Measurements from ENCODE around the gene ITIH1. TPM values are rescaled to one million over a fixed set of nuclear protein-coding genes. Genes with fewer than 3 reads are reported as not detected.
"Not testable (repeated sequence)": the region's sequence is repeated elsewhere in the genome, so short reads cannot be mapped to it uniquely, and the experiment has no call there.

Gene ITIH1
- not detected in 2 replicates for total RNA-seq (ENCODE audit: low replicate concordance)

DNA sequence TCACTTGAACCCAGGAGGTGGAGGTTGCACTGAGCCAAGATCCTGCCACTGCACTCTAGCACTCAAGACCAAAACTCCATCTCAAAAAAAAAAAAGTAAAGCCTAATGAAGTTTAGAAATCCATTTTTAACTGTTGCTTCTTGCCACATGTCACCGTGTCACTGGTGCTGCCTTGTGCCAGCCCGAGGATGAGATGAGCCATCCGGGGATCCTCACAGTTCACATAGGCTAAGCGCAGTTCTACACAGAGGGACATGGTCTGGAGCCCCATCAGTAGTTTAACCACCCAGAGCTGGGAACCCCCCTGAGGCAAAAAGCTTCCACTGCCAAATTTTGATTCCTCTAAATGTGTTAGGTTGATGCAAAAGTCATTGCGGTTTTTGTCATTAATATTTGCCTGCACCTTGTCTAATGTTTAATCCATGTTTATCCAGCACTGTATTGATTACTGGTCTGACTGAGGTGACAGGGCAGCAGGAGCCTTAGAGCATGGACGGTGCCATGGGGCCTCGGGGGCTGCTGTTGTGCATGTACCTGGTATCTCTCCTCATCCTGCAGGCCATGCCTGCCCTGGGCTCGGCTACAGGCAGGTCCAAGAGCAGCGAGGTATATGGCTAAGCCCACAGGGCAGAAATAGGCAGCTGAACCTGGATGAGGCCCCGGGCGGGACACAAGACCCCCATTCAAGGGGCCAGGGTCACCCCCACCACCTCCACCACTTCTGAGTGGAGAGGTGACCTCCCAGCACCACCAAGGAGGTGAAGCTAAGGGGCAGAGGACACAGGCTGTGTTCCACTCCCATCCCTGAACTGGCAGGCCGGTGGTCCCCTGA lies at the start of gene ITIH1:
Gene ITIH1 (plus strand): TSS at position 473 of the 832 bp plus-strand sequence. CDS start 17 bp downstream, at position 490.
- Mint-ChIP-seq H3K4me1 (no peaks in the 10 kb centered on the region), H3K9me3 (no peaks in the 10 kb centered on the region), H3K27ac (peak within 1 kb of the TSS; percentile 50), H3K4me3 (peak within 1 kb of the TSS; percentile 16), H3K27me3 (ENCODE audit: insufficient read depth, low read depth) (peaks cover 2% of the 10 kb centered on the region), H3K36me3 (no peaks in the 10 kb centered on the region)
- no peak within 1 kb of the TSS for H3K27ac ChIP-seq
- H3K36me3 ChIP-seq: no peaks in the 10 kb centered on the region
- no peaks in the 10 kb centered on the region for H3K79me2 ChIP-seq (ENCODE audit: low read depth)
- H3K9me3 ChIP-seq (ENCODE audit: low read depth): no peaks in the 10 kb centered on the region
- no peak within 1 kb of the TSS for H3K4me3 ChIP-seq
- TF ChIP-seq EZH2 (IDR thresholded peaks at IDR 0.05) (no peak), EZH2phosphoT487 (IDR thresholded peaks at IDR 0.05) (no peak), CTCF (IDR thresholded peaks at IDR 0.05) (no peak)
- H2AFZ ChIP-seq (replicated peaks): no peak within 1 kb of the TSS
- H3K4me2 ChIP-seq: no peak within 1 kb of the TSS
- H3K9ac ChIP-seq: no peak within 1 kb of the TSS
- DNase-seq (ENCODE audit: low spot score): peak; percentile 0
- H3K4me1 ChIP-seq: no peaks in the 10 kb centered on the region
- no peaks in the 10 kb centered on the region for H3F3A ChIP-seq (ENCODE audit: low read depth)
- H3K27me3 ChIP-seq: no peaks in the 10 kb centered on the region
- H4K20me1 ChIP-seq (ENCODE audit: low read depth): no peaks in the 10 kb centered on the region

DNA sequence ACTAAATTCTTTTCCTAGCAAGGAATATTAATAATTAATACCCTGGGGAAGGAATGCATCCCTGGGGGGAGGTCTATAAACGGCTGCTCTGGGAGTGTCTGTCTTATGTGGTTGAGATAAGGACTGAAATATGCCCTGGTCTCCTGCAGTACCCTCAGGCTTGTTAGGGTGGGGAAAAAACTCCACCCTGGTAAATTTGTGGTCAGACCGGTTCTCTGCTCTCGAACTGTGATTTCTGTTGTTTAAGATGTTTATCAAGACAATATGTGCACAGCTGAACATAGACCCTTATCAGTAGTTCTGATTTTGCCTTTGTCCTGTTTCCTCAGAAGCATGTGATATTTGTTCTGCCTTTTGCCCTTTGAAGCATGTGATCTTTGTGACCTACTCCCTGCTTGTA lies 48.6 kb upstream of the ITIH1 start:
- H3K27ac Mint-ChIP-seq; H3K4me3 Mint-ChIP-seq; H3K9ac ChIP-seq; H3K4me3 ChIP-seq; H3F3A ChIP-seq (ENCODE audit: low read depth); H3K27me3 Mint-ChIP-seq (ENCODE audit: insufficient read depth, low read depth); H2AFZ ChIP-seq (replicated peaks); H3K4me1 ChIP-seq; H3K4me1 Mint-ChIP-seq; H4K20me1 ChIP-seq (ENCODE audit: low read depth); H3K79me2 ChIP-seq (ENCODE audit: low read depth); H3K27me3 ChIP-seq; DNase-seq (ENCODE audit: low spot score); H3K27ac ChIP-seq; H3K9me3 ChIP-seq (ENCODE audit: low read depth); H3K4me2 ChIP-seq: not testable (repeated sequence)
- Mint-ChIP-seq H3K9me3 (peaks cover 17% of the 10 kb centered on the region), H3K36me3 (peaks cover 55% of the 10 kb centered on the region)
- H3K36me3 ChIP-seq: peaks cover 11% of the 10 kb centered on the region

GRCh38 chr3:52730681-52731080 lies 46.7 kb upstream of the ITIH1 start:
- no peaks in the 10 kb centered on the region for H3K27me3 ChIP-seq
- no peak overlapping the region for H3K9ac ChIP-seq
- no peaks in the 10 kb centered on the region for H3K4me1 ChIP-seq
- TF ChIP-seq EZH2phosphoT487 (IDR thresholded peaks at IDR 0.05): no peak
- no peak for TF ChIP-seq CTCF (IDR thresholded peaks at IDR 0.05)
- TF ChIP-seq EZH2 (IDR thresholded peaks at IDR 0.05): no peak
- H3K27me3 Mint-ChIP-seq (ENCODE audit: insufficient read depth, low read depth): no peaks in the 10 kb centered on the region
- no peak overlapping the region for H3K4me2 ChIP-seq
- no peak for DNase-seq (ENCODE audit: low spot score)
- H3F3A ChIP-seq (ENCODE audit: low read depth): no peaks in the 10 kb centered on the region
- no peak overlapping the region for H3K4me3 Mint-ChIP-seq
- H3K9me3 Mint-ChIP-seq: peaks cover 17% of the 10 kb centered on the region
- no peaks in the 10 kb centered on the region for H3K79me2 ChIP-seq (ENCODE audit: low read depth)
- no peak overlapping the region for H3K4me3 ChIP-seq
- peaks cover 3% of the 10 kb centered on the region for H3K9me3 ChIP-seq (ENCODE audit: low read depth)
- peaks cover 63% of the 10 kb centered on the region for H3K36me3 Mint-ChIP-seq
- H3K4me1 Mint-ChIP-seq: no peaks in the 10 kb centered on the region
- H2AFZ ChIP-seq (replicated peaks): no peak overlapping the region
- no peaks in the 10 kb centered on the region for H4K20me1 ChIP-seq (ENCODE audit: low read depth)
- no peak overlapping the region for H3K27ac ChIP-seq
- peak overlapping the region; percentile 34 for H3K27ac Mint-ChIP-seq
- H3K36me3 ChIP-seq: peaks cover 22% of the 10 kb centered on the region

- H3K4me1 Mint-ChIP-seq: no peaks in the 10 kb centered on the region
- H3K27me3 Mint-ChIP-seq (ENCODE audit: insufficient read depth, low read depth): no peaks in the 10 kb centered on the region
- H3K27ac Mint-ChIP-seq: no peak overlapping the region
- no peak overlapping the region for H3K27ac ChIP-seq
- no peaks in the 10 kb centered on the region for H3K4me1 ChIP-seq
- H3K36me3 ChIP-seq: peaks cover 22% of the 10 kb centered on the region
- no peaks in the 10 kb centered on the region for H3K27me3 ChIP-seq
- H3K9me3 ChIP-seq (ENCODE audit: low read depth): peaks cover 3% of the 10 kb centered on the region
- no peak for DNase-seq (ENCODE audit: low spot score)
- H3K4me2 ChIP-seq: no peak overlapping the region
- H3K4me3 ChIP-seq: no peak overlapping the region
- H3K36me3 Mint-ChIP-seq: peaks cover 62% of the 10 kb centered on the region
- peaks cover 15% of the 10 kb centered on the region for H3K9me3 Mint-ChIP-seq
- H3K79me2 ChIP-seq (ENCODE audit: low read depth): no peaks in the 10 kb centered on the region
- TF ChIP-seq CTCF (IDR thresholded peaks at IDR 0.05): no peak
- no peak overlapping the region for H3K9ac ChIP-seq
- no peak overlapping the region for H2AFZ ChIP-seq (replicated peaks)
- H4K20me1 ChIP-seq (ENCODE audit: low read depth): no peaks in the 10 kb centered on the region
- H3K4me3 Mint-ChIP-seq: no peak overlapping the region
- H3F3A ChIP-seq (ENCODE audit: low read depth): no peaks in the 10 kb centered on the region
Measured at GRCh38 chr3:52731590-52731989, 45.8 kb upstream of the ITIH1 start.

Measured in neural progenitor cell (in vitro differentiated cells).